K562 (cell line): Measurements from ENCODE around the gene DIS3L2.

ENCODE experiments used
- CTCF ChIP-seq, 3 experiments: IDR thresholded peaks in 2 of 3; conservative IDR thresholded peaks in 1 of 3; 2 replicates each; pipeline ENCODE4 v1.5.1; 2011 to 2012; ENCODE audit warnings: low read length in 3 of 3, mild to moderate bottlenecking in 3 of 3, control low read depth in 2 of 3, improper control_type of control experiment in 1 of 3, inconsistent platforms in 1 of 3, low read depth in 1 of 3, mixed read lengths in 1 of 3, moderate library complexity in 1 of 3; ENCODE audit not compliant: insufficient read depth in 2 of 3
- EHMT2 ChIP-seq: fragments of 450-650 bp; IDR thresholded peaks from 2 replicates; pipeline ENCODE4 v1.6.1; 2018; ENCODE audit warnings: antibody characterized with exemption
- FOXA3 ChIP-seq, 2 experiments: fragments of 450-650 bp in 1 of 2; sonication (generic) in 1 of 2; formaldehyde crosslinking; IDR thresholded peaks in 1 of 2; conservative IDR thresholded peaks in 1 of 2; 2 replicates each; pipeline versions ENCODE4 v1.4.0 to v1.8.0; 2020 to 2022; ENCODE audit warnings: mild to moderate bottlenecking in 2 of 2, missing genetic modification reagents in 1 of 2
- GABPA ChIP-seq: fragments of 200-800 bp; sonication (Bioruptor generic); conservative IDR thresholded peaks from 2 replicates; pipeline ENCODE4 v1.6.1; 2016; ENCODE audit warnings: low read depth, missing genetic modification characterization, missing compliant biosample characterization
- HDAC3 ChIP-seq: fragments of 450-650 bp; IDR thresholded peaks from 2 replicates; pipeline ENCODE4 v1.6.1; 2018; ENCODE audit warnings: borderline replicate concordance, mild to moderate bottlenecking, moderate library complexity; ENCODE audit not compliant: partially characterized antibody
- HNRNPH1 ChIP-seq: fragments of 200-400 bp; formaldehyde crosslinking; optimal IDR thresholded peaks from 2 replicates; pipeline ENCODE3; 2017; ENCODE audit warnings: low read depth, mild to moderate bottlenecking, low read length, moderate library complexity
- HNRNPUL1 ChIP-seq: fragments of 200-400 bp; formaldehyde crosslinking; IDR thresholded peaks from 2 replicates; pipeline ENCODE4 v1.6.1; 2017; ENCODE audit warnings: low read length
- TARDBP ChIP-seq: fragments of 450-650 bp; IDR thresholded peaks from 2 replicates; pipeline ENCODE4 v1.6.1; 2016
- YY1 ChIP-seq, 3 experiments: IDR thresholded peaks; 2 replicates each; pipeline ENCODE4 v1.6.1; 2011; ENCODE audit warnings: low read length in 2 of 3, mild to moderate bottlenecking in 2 of 3, moderate library complexity in 2 of 3, borderline replicate concordance in 1 of 3, control low read depth in 1 of 3, low read depth in 1 of 3; ENCODE audit not compliant: insufficient read depth in 3 of 3, insufficient replicate concordance in 2 of 3, control insufficient read depth in 1 of 3, insufficient read length in 1 of 3; ENCODE audit errors: extremely low read depth in 1 of 3
- ZNF512 ChIP-seq: IDR thresholded peaks from 2 replicates; pipeline ENCODE4 v1.6.1; 2016; ENCODE audit warnings: missing genetic modification characterization, missing compliant biosample characterization
- ZNF561 ChIP-seq: fragments of 450-650 bp; formaldehyde crosslinking; conservative IDR thresholded peaks from 2 replicates; pipeline ENCODE4 v1.4.0; 2020; ENCODE audit warnings: mild to moderate bottlenecking, moderate library complexity
- ZNF644 ChIP-seq: fragments of 200-800 bp; sonication (Bioruptor generic); IDR thresholded peaks from 2 replicates; pipeline ENCODE4 v1.6.1; 2016; ENCODE audit warnings: low read depth, missing genetic modification characterization, missing compliant biosample characterization
- ZNF740 ChIP-seq, 3 experiments: fragments of 200-800 bp in 1 of 3; sonication (Bioruptor generic) in 1 of 3; sonication (generic) in 1 of 3; formaldehyde crosslinking in 1 of 3; IDR thresholded peaks; 2 replicates each; pipeline versions ENCODE4 v1.6.1 to v1.8.0; 2016 to 2022; ENCODE audit warnings: mild to moderate bottlenecking in 2 of 3, missing compliant biosample characterization in 2 of 3, missing genetic modification characterization in 2 of 3, missing genetic modification reagents in 1 of 3
- ZNF785 ChIP-seq: fragments of 250-450 bp; sonication (Bioruptor Pico); IDR thresholded peaks from 2 replicates; pipeline ENCODE4 v1.4.0; 2020; ENCODE audit warnings: mild to moderate bottlenecking

GRCh38 chr2:232147440-232148077 lies 186.0 kb downstream of the DIS3L2 start:
- TF ChIP-seq CTCF (IDR thresholded peaks at IDR 0.05 in 2 of 3, conservative IDR thresholded peaks at IDR 0.05 in 1 of 3; ENCODE audit: insufficient read depth in 2 of 3, low read depth in 1 of 3, low read length in 3 of 3) (no peak), HDAC3 (no peak), ZNF740 (CRISPR knock-in tag; IDR thresholded peaks at IDR 0.05) (no peak), ZNF740 (tag; IDR thresholded peaks at IDR 0.05) (no peak), ZNF561 (CRISPR knock-in tag) (no peak), HNRNPUL1 (no peak), ZNF785 (no peak), TARDBP (no peak), YY1 (IDR thresholded peaks at IDR 0.05; ENCODE audit: borderline replicate concordance in 1 of 3, control insufficient read depth in 1 of 3, extremely low read depth in 1 of 3, insufficient read depth in 3 of 3, insufficient read length in 1 of 3, insufficient replicate concordance in 2 of 3, low read depth in 1 of 3, low read length in 2 of 3) (no peak), EHMT2 (no peak), HNRNPH1 (no peak), GABPA (tag) (no peak), ZNF644 (tag) (no peak), FOXA3 (CRISPR knock-in tag; conservative IDR thresholded peaks at IDR 0.05 in 1 of 2, IDR thresholded peaks at IDR 0.05 in 1 of 2) (no peak), ZNF512 (no peak)
